Measurements from ENCODE around the gene BCKDK.
"Not testable (repeated sequence)": the region's sequence is repeated elsewhere in the genome, so short reads cannot be mapped to it uniquely, and the experiment has no call there.

Gene BCKDK

DNA sequence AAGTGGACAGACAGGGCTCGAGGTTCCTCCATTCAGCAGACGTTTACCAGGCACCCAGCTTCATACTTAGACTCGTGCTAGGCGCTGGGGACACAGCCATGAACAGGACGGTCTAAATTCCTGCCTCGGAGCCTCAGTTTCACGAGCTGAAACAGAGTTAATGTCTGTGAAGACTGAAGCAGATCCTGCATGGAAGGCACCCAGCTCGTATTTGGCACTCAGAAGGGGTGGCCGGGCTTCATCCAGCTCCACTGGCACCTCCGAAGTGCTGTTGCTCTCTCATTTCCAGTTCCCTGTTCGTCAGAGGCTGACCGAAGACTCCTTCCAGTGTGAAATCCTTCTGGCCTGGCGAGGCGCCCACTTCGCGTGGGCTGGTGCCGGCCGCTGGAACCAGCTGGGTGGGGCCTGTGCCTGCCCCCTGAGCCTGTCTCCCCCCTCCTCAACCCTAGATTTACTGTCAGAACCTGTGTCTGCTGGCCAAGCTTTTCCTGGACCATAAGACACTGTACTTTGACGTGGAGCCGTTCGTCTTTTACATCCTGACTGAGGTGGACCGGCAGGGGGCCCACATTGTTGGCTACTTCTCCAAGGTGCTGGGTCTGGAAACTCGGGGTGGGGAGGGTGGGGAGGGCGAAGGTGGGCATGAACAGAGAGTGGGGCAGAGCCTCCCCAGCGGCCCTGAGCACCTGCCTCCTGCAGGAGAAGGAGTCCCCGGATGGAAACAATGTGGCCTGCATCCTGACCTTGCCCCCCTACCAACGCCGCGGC, 21.6 kb downstream of the BCKDK start:
- DNase-seq = no peak

DNA sequence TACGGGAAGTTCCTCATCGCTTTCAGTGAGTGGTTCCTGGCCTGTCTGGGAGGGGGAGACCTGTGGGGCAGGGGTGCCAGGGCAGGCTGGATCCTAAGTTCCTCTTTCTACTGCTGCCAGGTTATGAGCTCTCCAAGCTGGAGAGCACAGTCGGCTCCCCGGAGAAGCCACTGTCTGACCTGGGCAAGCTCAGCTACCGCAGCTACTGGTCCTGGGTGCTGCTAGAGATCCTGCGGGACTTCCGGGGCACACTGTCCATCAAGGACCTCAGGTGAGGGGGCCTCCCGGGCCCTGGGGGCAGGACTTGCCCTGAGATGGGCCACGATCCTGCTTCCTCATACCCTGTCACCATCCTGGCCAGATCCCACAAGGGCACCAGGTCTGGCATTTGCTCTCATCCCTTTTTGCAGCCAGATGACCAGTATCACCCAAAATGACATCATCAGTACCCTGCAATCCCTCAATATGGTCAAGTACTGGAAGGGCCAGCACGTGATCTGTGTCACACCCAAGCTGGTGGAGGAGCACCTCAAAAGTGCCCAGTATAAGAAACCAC, 22.2 kb downstream of the BCKDK start:
- no peak for DNase-seq

DNA sequence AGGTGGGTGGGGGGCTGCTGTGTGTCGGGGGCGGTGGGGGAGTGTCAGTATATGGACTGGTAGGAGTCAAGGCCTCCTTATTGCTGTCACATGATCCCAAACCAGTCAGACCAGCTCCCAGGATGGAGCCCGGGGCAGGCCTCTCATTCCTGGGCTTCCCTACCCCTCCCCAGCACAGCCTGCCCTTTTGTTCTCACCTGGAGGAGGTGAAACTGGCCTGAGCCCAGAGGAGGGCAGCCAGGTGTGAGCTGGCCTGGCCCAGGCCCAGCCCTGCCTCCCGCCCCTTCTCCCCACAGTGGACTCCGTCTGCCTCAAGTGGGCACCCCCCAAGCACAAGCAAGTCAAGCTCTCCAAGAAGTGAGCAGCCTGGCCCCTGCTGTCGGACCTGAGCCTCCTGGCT, 22.7 kb downstream of the BCKDK start:
- no peak for DNase-seq

DNA sequence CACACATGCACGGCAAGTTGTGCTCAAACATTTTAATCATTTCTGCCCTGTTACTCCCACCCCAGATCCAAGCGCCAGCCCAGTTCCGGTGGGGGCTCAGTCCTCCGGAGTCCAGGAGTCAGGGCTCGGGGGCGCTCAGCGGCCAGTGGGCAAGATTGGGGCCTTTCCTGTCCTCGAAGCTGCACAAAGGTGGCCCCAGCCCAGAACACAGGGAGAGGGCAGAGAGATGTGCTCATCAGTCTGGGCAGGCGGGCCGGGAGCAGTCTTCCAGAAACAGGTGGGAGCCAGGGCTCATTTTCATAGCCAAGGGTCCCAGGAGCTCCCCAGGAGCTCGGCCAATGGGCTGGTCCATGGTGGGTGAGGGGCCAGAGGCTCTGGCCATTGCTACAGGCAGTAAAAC, 23.2 kb downstream of the BCKDK start:
- DNase-seq = no peak

DNA sequence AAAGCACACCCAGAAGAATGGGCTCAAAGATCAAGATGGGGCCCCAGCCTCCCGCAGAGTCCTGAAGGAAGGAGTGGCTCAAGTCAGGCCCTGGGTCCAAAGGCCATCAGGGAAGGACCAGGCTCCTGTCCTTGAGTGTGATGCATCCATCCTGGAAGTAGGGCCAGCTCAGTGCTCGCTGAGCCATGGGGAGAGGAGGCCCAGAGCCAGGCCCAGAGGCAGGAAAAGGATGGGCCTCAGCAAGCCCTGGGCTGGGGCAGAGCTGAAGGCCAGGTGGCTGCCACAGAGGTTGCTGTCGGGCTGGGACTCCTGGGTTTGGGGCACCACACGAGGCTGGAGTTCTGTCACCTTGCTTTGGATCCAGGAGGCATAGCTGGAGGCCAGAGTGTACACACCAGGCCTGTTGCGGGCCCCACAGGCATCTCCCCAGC, 23.7 kb downstream of the BCKDK start:
- DNase-seq = no peak

DNA sequence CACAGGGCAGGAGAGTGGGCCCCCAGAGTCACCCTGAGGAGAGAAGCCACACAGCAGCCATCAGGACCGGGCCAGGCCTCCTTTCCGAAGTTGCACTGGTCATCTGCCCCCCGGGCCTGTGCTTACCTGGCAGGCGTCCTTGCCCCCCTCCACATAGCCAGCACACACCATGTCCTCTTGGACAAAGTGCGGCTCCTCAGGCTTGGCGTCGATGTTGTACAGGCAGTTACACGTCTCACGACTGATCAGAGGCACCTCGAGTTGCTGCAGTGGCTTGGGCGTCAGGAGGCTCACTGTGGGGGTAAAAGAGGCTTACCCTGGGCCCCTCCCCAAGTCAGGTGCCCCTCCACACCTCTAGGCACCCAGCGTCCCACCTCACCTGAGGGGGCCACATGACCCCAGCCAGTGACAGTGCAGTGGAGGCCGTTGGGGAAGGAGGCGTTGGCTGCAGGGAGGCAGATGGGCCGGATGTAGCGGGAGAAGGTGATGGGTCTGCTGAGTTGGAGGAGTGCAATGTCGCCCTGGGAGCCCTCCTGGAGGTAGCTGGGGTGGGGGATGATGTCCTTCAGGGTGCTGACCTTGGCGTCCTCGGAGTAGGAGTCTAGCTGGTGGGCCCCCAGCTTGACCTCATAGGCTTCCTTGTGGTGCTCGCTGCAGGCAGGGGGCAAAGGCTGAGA, 24.3 kb downstream of the BCKDK start:
- no peak for DNase-seq

DNA sequence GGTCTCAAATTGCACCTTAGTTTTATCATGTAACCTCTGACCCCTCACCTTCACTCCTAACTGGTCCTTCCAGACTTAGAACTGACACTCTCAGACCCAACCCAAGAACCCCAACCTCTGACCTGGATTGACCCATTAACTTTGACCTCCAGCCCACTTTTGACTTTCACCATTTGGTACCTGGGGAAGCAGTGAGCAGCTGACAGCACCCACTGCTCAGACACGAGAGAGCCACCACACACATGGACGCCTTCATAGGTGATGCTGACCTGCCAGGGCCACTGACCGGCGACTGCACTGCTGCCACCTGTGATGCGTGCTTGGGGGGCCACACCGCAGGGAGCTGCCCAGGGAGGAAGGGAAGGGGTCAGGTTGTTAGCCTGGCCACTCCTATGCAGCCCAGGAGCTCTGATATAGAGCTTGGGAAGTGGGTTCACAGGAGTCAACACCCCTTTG, 24.9 kb downstream of the BCKDK start:
- DNase-seq = no peak

DNA sequence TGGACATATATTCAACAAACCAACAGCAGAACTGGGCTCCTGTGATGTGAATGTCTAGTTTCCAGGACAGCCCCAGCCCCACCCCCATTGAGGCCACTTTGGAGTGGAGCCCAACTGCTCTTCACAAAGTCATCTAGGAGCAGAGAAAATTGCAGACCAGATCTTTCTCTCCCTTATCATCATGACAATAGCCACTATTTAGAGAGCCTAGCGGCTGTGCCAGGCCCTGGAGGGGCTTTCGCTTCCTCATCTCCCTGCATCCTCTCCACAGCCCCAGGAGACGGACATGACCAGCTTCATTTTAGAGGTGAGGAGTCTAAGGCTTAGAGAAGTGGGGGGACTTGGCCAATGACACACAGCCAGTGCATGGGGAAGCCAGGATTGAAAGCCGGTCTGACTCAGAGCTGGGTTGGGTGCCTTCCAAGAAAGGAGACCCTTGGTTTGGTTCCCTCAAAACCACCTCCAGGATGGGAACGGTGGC, 25.9 kb downstream of the BCKDK start:
- no peak for DNase-seq

DNA sequence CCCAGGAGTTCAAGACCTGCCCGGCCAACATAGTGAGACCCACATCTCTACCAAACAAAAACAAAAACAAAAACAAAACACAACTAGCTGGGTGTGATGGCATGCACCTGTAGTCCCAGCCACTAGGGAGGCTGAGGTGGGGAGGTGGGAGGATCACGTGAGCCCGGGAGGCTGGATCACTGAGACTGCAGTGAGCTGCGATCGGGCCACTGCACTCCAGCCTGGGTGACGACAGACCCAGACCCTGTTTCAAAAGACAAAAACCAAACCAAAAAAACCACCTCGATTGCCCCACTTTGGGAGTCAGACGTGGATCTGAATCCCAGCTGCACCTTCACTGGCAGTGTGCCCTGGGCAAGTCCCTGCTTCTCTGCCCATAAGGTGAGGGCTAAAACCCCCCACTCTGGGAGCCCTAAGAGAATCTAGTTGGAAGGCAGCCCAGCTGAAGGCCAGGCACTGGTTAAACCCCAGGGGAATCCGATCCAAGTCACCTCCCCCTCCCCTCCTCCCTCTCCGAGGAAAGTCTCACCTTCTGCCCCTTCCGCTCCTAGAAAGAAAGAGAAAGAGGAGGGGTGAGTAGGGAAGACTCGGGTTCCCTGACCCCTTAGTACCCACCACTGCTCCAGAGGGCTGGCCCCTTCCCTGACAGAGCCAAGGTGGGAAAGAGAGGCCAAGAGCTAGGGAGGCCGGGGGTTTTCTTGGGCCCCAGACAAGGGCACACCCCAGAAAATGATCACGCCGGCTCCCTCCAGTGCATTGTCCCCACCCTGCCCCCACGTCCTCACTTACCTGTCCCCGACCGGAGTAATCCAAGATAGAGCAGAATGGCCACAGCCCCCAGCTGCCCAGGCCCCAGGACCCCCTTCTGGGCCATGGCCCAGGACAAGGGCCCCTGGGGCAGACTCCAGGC, 26.7 kb downstream of the BCKDK start:
- DNase-seq = peak in 1 of 2 experiments; percentile 21

DNA sequence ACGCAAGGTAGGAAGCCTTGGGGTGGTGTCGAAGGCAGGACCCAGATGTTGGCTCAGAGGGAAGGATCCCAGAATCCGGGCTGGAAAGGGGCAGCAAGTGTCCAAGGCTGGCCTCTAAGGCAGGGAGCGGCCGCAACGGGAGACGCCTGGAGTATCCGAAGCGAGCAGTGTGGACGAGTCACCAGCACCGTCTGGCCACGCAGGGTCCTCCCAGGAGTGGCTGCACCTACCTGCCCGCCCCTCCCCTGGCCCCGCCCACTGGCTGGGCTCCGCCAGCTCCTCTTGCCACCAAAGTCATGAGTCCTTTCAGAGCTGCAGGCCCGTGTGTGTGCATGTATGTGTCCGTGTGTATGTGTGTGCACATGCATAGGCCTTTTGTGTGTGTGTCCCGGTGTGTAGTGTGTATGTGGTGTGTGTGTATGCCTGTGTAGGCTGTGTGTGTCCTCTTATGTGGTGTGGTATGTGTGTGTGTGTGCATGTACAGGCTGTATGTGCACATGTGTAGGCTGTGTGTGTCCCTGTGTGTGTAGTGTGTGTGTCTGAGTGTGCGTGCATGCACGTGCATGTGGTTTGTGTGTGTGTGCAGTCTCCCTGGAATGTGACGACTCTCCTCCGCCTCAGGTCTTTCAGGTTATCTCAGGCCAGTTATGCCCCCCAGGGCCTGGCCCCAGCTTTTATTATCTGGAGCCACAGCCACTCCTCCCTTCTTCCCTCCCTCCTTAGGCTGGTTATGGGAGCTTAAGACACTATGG, 27.5 kb downstream of the BCKDK start, which contains the start of gene PRSS8:
TSS of gene PRSS8 (minus strand) at position 193 of the 752 bp plus-strand sequence. CDS start 229 bp downstream, outside the sequence.
- DNase-seq = no peak

DNA sequence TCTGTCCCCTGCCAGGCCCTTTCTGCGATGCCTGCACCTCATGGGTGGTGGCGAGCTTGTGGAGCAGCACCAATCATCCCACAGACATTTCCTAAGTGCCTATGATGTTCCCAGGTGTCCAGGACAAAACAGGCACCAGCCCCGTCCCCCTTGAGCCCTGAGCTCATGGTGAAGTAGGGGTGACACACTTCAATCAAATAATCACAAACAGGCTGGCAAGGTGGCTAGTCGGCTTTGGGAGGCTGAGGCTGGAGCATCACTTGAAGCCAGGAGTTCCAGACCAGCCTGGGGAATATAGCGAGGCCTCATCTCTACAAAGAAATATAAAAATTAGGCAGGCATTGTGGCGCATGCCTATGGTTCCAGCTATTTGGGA, 28.1 kb downstream of the BCKDK start:
- no peak for DNase-seq

DNA sequence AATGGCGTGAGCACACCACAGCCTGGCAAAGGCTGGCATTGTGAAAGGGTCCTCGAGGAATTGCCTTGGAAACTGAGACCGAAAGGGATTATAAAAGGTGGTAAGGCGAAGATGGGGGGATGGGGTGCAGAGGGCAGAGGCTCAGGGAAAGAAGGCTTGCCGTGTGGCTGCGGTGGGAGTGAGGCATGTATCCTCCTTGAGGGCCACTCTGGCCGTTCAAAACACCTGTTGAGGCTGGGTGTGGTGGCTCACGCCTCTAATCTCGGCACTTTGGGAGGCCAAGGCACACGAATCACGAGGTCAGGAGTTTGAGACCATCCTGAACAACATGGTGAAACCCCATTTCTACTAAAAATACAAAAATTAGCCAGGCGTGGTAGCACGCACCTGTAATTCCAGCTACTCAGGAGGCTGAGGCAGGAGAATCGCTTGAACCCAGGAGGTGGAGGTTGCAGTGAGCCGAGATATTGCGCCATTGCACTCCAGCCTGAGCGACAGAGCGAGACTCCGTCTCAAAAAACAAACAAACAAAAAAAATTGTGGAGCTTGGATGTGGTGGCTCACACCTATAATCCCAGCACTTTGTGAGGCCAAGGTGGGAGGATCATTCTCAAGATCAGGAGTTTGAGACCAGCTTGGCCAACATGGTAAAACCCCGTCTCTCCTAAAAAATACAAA, 28.8 kb downstream of the BCKDK start:
- not testable (repeated sequence) for DNase-seq

DNA sequence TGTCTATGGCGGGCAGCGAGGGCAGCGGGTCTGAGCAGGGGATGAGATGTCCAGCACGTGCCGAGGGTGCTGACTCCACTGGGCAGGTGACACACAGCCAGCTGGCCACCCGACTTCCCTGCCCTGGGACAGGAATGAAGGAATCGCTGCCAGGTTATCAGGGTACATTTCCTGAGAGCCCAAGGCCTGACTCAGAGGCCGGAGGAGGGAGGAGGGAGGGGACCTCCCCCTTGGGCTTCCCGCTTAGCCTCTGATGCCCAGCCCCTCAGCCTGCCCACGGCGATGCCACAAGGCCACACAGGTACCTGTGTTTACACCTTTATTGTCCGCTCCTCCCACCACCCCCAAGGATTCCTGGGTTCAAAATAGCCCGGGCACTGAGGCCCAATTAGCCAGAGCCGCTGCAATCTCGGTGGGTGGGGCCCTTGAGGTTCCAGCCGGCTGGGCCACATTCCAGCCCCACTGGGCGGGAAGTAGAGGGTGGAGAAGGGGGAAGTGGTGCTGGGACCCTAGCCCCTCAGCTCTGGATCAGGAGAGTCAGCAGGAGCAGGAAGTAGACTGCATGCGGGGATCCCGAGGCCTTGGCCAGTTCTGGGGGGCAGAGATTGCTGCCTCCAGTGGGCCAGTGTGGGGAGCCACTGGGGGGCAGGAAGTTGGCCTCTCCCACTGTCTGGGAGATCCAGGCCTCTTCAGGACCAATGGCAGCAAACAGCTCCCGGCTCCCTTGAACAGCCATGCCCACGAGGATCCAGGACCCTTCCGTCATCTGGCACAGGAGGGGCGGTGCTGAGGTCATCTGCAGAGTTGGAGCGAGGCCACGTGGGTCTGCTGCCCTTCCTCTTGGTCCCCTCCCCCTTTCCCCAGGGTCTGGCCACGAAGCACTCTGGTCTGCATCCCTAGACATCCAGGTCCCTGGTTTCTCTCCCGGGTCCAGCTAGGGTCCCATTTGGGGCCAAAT, 30.7 kb downstream of the BCKDK start:
- DNase-seq = no peak

DNA sequence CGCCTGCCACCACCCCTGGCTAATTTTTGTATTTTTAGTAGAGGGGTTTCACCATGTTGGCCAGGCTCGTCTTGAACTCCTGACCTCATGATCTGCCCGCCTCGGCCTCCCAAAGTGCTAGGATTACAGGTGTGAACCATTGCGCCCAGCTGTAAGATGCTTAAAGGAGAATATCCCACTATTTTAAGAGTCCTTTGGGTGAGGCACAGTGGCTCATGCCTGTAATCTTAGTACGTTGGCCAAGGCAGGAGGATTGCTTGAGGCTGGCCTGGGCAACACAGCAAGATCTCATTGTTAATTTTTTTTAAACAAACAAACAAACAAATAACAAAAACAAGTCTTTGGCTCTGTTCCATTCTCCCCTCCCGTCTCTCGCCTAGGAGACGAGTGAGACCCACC, 32.9 kb downstream of the BCKDK start:
- not testable (repeated sequence) for DNase-seq

DNA sequence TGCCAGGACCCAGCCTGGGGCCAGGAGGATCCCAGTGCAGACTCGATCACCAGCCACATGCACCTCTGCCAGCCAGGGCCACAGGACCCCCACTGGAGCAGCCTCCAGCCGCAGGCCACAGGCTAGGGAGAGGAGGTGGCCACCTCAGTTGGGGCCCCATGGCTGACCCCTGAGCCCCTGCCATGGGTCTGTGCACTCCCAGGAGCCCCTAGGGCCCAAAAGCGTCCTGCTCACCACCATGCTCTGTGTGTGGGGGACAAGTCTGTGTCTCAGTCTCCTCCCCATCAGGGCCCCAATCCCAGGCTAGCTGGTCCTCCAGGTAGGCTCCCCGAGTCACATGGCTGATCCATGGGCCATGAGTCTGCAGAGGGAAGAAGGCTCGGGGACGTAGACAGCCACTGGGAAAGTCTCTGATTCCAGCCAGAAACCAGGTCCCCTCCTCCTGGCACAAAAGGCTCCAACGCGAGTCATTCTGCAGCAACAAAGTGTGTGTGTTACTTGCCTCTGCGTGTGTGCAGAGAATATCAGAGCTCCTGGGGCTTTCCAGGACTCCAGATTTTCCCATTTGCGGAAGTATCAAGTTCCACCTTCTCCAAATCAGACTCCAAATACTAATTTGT, 33.4 kb downstream of the BCKDK start:
- peak; percentile 53 to 66 for DNase-seq

DNA sequence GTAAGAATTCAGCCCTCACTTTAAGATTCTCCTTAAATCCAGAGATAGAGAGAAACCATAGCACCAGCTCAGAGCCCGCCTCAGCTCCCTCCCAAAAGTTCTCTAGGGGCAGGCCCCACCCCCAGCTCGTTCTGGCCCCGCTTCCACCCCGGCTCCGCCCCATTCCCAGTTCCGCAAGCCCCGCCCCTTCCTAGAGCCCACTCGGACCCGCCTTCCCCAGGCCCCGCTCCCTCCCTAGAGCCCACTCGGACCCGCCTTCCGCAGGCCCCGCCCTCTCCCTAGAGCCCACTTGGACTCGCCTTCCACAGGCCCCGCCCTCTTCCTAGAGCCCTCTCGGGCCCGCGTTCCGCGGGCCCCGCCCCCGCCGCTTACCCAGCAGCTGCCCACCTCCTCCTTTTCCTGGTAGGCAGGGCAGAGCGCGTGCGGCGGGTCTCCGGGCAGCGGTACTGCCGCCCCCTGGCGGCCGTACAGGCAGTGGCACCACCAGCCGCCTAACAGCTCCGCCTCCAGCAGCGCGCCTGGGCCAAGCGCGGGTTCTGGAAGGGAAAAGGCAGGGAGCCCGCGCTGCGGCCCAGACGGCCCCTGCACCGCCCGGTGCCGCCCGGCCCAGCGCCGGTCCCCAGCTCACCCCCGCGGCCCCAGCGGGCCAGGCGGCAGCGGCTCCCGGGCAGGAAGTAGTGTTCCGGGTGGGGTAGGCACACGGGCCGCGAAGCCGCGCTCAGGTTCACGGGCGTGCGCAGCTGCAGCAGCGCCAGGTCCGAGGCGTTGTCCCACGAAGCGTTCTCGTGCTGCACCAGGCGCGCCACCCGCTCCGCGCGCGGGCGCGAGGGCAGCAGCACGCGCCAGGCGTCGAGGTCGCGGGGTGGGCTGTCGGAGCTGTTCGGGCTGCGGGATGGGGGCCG, 34.2 kb downstream of the BCKDK start:
- DNase-seq = peak; percentile 99 to 100

DNA sequence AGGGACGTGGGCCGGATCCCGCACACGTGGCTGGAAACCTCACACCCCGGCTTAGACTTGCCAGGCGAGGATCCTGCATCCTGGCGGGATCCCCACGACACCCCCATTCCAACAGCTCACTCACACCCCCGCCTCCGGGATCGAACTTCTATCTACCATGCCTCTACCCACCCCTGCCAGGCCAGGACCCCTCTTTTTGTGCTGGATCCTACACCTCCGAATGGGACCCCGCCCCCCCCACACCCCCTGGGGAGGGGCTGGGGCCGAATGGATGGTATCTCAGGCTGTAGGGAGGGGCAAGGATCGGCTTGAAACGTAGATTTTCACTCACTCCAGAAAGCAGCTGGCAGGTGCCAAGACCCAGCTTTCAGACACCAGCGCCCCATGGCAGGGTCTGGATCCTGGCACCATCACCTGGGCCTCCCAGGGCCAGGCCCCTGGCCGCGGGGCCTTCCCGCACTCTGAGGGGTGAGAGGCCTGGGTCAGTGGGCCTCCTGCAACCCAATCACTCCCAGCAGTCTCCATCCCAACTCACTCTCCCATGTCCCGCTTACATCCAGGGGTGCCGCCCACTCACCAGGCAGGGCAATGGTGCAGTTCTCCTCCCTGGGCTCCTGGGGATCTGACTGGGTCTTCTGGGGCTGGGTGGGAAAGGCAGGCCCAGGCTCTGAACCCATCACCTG, 35.0 kb downstream of the BCKDK start:
- no peak for DNase-seq

DNA sequence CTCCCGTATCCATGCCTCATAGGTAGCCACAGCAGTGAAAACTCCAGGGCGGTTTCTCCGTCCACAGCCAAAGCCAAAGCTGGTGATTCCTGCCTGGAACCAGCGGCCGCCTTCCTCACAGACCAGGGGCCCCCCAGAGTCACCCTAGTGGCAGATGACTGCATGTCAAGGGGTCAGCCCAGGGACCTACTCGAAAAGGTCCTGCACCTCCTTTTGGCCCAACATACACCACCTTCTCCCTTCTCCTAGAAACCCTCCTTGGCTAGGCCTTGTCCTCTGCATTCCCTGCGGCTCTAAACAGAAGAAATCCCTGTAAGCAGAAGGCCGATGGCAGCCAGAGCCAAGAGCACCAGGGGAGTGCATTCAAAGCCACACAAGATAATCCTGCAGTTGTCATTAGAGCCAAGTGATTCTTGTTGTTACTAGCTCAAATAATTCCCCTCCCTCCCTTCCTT, 35.5 kb downstream of the BCKDK start:
- no peak for DNase-seq

All from SHP77 (cell line).